Smooth muscle cell of the brain vasculature (primary cell): ENCODE measurements around the gene EXOC3L4.

Experiments used
- DNase-seq: peaks from one replicate; pipeline ENCODE4 v3.0.0-alpha.2; 2012; ENCODE audit warnings: low read depth, low spot score

EXOC3L4 gene

DNA sequence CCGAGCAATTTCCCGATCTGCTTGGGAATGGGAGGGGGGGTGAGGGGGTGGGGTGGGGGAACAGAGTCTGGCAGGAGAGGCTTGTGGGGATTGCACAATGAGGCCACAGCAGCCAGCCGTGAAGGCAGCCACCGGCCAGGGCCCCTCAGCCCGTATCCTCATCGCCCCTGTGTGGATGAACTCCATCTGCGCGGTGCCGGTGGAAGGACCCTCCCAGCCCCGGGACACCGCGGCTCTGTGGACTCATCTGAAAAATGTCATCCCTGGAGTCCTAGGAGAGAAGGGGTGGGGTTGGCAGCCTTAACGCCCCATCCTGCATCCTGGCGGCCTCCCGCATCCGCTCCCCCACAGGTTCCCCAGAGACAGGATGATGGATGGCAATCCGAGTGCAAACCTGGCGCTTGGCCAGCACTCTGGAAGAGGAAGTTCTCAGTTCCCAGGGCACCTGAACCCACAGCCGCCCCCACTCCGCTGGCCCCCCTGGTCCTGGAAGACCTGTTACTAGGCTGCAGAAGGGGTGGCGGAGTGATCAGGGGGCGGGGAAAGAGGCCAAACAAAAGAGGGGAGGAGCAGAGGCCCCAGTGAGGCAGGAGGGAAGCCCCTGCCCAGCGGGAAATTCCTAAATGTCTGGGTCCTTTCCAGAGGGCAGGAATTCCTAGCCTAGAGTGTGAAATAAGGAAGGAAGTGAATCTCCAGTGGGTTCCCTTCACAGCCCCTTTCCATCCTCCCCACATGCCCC lies 27.5 kb downstream of the EXOC3L4 start:
- DNase-seq: no peak

DNA sequence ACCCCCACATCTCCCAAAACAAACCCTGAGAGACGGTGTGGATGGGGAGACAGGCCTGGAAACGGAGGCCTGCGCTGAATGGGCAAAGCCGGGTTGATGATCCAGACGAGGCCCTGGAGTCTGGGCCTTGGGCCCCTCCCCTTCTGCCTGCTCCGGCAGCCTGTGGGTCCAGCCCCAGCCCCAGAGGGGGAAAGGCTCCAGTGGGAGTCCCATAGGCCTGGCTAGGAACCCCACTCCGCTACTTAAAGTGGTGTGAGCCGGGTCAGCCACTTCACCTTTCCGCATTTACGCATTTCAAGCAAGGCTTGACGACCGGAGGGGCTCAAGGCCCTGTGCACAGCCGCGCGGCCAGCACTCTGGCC lies 28.0 kb downstream of the EXOC3L4 start:
- no peak for DNase-seq

DNA sequence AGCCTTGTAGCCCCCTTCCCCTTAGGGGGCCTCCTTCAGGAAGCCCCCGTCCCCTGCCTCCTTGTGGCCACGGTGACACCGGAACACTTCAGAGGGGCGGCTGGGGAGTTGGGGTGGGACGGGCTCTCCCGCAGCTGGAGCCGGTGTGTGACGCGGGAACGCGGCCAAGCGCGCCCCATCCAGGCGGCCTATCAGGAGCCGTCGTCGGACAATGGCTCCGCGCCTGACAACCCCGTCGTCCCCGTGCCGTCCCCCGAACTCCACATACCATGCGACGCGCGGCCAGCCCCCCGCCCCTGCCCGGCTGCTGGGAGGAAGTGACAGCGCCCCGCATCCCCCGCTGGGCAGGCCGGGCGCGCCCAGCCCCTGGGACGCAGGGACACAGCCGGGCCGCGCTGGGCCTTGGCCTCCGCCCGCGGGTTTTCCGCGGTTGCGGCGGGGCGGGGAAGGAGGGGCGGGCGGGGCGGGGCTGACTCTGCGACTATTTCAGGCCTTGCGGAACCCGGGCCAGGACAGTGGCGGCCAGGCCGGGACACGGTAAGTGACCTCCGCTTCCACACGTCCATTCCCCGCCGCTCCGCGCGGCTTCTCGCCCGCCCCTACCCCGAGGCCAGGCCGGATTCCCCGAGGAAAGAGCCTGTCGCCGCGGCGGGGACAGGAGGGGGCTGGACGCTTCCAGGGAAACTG lies 28.6 kb downstream of the EXOC3L4 start, which contains the start of gene TNFAIP2:
TSS of gene TNFAIP2 (plus strand) at position 515 of the 687 bp plus-strand sequence. CDS start 2,997 bp downstream, outside the sequence.
- no peak for DNase-seq

DNA sequence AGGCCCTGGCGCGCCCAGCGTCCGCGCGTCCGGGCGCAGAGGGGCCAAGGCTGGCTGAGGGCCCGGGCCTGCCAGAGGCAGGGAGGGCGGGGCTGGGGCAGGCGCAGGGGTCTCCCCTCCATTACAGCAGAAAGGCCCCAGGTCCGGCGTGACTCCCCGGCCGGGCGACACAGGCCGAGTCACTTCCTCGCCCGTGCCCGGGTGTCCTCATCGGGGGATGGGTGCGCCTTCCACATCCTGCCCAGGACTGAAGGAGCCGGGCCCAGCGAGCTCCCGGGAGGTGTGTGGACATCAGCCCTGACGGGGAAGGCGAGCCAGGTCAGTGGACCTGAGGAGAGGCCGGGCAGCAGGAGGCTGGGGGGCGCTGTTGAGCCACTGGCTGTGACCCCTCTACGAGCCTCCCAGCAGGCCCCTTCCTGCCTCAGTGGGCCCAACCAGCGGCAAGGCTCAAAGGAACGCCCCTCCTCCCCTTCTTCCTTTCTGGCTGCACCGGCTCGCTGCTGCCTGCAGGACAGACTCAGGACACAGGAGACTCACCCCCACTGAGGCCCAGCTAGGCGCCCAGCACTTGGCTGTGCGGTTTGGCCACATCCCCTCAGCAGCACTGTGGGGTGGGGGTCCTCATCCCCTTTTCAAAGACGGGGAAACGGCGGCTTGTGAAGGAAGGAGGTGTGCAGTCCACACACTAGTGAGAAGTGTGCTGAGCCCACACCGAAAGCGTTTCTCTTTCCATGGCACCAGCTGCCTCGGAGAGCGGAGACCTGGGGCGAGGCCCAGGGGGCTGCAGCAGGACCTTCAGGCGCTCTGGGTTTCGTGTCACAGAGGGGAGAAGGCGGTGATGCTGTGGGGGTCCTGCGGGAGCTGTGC lies 29.3 kb downstream of the EXOC3L4 start:
- DNase-seq: no peak

DNA sequence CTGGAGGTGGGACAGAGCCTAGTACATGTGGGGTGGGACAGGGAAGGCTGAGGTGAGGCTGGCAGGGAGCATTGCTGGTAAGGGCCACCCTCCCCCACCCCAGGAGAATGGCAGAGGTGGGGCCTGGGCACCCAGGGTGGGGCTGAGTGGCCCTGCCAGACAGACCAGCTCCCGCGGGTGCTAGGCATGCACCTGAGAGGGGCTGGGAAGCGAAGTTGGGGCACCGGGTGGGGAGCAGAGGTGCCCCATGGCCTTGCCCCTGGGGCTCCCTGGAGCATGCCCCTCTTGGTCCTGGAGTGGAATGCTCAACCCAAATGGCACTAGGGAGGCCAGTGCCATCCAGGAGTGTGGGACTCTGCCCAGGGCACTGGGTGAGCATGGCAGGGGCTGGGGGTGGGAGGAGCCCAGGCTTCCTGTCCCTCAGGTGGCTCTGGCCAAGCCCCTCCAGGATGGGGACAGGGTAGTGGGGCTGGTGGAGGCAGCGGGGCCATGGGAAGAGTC lies 30.0 kb downstream of the EXOC3L4 start:
- no peak for DNase-seq

DNA sequence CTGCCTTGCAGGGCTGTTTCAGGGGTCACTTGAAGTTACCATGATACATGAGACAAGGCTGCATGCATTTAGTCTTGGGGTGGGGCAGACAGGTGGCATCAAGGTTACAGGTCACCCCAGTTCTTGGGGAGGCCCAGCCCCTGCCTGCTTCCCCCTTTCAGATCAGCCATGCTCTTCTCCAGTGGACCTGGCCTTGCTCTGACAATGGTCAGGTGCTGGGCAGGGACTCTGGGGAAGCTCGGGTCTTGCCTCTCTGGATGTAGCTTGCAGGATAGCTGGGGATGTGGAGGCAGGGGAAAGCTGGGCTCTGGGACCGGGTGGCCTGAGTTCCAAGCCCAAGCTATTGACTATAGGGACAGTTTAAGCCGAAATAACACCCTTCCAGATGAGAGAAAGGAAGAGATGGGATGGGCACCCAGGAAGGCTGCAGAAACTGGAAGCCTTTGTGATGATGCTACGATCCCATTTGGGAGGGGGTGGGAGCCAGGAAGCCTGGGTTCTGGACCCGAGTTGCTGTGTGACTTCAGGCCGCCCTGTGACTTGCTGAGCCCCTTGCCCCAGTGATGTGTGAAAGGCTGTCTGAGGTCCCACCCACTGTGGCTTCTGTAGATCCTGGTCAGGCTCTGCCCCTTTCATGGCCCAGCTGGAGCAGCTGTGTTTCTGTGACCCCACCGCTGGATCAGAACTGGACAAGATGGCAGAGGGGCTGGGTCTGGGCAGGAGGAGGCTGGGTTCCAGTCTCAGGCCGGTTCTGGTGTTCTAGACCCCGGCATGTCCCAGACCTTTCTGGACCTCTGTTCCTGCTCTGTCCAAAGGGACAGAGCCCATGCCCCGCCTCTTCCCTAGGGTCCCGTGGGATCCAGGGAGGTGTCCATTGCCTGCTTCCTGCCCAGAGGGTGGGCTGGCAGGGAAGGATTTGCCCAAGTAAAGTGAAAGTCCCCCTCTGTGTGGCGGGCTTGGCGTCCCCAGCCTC lies 30.9 kb downstream of the EXOC3L4 start:
- DNase-seq: no peak

DNA sequence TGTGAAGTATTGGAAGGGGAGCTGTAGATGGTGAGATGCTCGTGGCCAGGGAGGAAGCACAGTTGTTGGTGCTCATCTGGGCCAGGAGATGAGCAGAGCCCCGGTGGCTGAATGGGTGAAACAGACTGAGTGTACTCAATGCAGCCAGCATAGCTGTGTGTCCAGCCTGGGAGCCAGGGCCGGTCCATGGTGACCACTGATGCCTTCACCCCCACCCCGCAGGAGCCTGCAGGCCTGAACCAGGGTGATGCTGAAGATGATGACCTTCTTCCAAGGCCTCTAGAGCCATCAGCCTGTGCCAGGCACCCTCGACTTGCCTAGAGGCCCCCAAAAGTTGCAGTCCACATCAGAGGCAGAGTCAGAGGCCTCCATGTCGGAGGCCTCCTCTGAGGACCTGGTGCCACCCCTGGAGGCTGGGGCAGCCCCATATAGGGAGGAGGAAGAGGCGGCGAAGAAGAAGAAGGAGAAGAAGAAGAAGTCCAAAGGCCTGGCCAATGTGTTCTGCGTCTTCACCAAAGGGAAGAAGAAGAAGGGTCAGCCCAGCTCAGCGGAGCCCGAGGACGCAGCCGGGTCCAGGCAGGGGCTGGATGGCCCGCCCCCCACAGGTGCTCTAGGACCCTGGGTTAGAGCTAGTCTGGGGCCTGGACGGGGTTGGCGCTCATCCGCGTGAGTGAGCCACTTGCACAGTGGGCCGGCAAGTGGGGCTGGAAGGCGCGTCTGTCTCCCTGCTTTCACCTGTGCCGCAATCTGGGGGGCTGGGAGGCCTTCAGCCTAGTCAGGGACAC lies 31.8 kb downstream of the EXOC3L4 start:
- DNase-seq: no peak

DNA sequence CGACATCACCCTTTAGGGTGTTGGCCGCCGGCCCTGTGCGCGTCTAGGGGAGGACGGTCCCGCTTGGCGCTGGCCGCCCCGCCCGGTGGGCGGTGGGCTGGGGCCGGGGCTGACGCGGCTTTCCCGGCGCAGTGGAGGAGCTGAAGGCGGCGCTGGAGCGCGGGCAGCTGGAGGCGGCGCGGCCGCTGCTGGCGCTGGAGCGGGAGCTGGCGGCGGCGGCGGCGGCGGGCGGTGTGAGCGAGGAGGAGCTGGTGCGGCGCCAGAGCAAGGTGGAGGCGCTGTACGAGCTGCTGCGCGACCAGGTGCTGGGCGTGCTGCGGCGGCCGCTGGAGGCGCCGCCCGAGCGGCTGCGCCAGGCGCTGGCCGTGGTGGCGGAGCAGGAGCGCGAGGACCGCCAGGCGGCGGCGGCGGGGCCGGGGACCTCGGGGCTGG lies 32.4 kb downstream of the EXOC3L4 start:
- DNase-seq: no peak

DNA sequence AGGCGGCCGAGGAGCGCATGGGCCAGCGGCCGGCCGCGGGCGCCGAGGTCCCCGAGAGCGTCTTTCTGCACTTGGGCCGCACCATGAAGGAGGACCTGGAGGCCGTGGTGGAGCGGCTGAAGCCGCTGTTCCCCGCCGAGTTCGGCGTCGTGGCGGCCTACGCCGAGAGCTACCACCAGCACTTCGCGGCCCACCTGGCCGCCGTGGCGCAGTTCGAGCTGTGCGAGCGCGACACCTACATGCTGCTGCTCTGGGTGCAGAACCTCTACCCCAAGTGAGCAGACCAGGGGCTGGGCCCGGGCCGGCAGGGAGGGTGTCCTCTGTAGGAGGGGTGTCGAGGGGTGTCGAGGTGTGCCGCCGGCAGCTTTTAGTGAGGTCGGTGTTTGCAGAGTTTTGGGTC lies 32.8 kb downstream of the EXOC3L4 start:
- no peak for DNase-seq

DNA sequence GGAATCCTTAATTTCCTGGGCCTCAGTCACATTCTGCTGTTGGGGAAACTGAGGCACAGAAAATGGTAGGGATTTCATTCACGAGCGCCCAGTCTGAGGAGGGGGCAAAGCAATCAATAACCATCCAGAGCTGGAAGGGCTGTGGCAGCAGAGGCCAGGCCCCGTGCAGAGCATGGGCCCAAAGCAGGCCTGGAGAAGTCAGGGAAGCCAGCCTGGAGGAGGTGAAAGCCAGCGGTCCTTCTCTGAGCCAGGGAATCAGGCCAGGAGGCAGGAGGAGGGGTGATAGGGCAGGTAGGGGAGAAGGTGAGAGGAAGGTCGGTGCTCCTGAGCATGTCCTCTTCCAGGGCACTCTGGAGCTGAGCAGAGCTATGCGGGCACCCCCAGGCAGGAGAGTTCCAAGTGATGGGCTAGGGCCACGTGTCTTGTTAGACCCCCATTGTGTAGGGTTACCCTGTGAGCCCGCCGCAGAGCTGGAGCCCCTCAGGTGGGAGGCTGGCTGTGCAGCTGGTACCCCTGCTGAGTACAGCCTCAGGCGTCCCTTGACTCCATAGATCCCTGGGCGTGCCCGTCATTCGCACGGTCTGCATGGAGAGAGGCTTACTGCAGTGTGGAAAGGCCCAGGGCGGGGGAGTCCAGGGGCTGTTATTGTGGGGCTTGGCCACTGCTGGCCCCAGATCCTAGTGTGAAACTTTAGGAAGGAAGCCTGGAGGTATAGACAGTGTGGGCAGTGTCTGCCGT lies 33.5 kb downstream of the EXOC3L4 start:
- no peak for DNase-seq

DNA sequence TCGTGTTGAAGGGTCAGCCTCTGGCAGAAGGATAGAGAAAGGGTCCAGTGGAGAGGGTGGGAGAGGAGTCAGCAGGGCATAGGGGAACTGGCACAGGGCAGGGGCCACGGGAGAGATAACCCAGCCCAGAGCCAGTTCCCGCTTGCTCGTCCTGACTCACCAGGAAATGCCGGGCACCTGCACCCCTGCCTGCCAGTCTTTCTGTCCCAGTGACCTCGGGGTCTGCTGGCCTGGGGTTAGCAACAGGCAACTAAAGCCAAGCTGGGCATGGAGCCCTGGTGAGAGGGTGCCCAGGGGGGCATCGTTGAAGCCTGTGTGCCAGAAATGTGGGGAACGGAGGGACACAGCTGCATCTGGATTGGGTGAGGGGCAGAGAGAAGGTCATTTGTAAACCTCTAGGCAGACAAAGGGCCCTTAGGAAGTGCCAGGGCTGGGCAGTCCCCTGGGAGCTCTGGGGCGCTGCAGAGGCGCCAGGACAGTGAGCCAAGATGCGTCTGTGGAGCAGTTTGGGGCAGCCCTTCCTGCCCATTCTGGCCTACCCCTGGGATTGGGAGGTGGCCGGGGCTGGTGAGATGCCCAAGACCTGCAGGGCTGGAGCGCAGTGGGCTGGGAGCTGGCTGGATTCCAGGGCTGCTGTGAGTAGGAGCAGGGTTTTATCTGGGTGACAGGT lies 34.2 kb downstream of the EXOC3L4 start:
- no peak for DNase-seq

DNA sequence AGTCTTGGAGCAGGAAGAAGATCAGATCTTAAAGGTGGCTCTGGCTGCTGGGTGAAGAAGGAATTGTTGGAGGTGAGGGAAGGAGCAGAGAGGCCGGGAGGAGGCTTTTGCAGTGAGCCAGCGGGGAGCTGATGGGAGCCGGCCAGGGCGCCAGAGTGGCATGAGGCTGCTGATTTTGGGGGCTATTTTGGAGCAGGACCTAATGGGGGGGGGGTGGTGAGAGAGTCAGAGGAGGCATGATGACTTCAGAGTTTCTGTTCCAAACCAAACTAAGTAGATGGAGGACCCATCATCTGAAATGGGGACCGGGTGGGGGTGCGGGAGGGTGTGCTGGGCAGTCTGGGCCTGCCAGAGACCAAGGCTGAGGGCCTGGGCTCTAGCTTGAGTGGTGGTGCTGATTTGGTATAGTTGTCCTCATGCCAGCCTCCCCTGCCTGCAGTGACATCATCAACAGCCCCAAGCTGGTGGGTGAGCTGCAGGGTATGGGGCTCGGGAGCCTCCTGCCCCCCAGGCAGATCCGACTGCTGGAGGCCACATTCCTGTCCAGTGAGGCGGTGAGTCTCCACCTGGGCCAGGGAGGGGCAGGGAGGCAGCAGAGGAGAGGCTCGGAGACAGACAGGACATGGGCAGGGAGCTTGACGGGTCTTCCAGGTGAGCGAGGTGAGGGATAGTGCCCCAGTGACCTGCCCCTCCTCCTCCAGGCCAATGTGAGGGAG lies 34.9 kb downstream of the EXOC3L4 start:
- DNase-seq: no peak

DNA sequence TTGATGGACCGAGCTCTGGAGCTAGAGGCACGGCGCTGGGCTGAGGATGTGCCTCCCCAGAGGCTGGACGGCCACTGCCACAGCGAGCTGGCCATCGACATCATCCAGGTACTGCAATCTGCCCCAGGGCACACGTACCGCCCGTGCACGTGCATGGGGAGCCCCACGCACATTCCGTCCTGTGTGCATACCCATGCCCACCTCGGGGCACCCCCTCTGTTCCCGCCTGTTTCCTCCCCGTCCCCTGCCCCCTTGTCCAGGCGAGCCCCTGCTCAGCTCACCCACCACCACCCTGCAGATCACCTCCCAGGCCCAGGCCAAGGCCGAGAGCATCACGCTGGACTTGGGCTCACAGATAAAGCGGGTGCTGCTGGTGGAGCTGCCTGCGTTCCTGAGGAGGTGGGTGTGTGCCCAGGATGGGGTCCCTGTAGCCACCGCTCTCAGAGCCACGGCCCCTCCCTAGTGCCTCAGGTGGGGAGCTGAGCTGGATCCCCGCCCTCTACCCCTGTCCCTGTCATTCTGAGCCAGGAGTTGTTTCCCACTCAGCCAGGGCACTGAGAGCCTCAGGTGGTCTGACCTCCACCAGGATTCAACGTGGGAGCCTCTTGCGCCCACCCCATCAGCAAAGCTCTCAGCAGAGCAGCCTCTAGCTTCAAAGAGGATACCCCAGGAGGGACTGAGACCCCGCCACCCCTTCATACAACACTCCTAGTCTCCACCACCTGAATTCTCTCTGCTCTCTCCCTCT lies 35.7 kb downstream of the EXOC3L4 start:
- no peak for DNase-seq

DNA sequence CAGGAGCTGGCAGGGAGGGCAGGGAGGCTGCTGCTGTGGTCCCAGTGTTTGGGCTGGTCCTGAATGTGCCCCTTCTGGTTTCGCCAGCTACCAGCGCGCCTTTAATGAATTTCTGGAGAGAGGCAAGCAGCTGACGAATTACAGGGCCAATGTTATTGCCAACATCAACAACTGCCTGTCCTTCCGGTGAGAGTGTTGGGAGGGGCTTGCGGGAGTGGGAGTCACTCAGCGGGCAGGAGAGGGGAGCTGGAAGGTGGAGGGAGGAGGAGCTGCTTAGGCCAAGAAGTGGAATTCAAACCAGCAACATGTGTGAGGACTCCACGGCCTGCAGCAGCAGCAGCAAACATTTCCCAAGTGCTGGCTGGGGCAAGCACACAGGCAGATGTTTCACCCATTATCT lies 36.4 kb downstream of the EXOC3L4 start:
- DNase-seq: peak; percentile 51

DNA sequence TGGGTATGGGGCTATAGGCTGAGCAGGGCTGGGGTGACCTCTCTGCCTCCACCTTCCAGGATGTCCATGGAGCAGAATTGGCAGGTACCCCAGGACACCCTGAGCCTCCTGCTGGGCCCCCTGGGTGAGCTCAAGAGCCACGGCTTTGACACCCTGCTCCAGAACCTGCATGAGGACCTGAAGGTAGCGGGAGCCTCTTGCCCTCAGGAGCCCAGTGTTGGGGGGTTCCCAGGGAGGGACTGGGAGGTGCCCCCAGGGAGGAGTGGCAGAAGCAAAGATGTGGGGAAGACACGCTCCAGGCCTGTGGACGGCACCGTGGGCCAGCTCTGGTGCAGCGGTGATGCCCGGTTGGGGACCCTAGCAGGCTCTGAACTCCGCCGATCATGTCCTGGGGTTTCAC lies 37.1 kb downstream of the EXOC3L4 start:
- no peak for DNase-seq

DNA sequence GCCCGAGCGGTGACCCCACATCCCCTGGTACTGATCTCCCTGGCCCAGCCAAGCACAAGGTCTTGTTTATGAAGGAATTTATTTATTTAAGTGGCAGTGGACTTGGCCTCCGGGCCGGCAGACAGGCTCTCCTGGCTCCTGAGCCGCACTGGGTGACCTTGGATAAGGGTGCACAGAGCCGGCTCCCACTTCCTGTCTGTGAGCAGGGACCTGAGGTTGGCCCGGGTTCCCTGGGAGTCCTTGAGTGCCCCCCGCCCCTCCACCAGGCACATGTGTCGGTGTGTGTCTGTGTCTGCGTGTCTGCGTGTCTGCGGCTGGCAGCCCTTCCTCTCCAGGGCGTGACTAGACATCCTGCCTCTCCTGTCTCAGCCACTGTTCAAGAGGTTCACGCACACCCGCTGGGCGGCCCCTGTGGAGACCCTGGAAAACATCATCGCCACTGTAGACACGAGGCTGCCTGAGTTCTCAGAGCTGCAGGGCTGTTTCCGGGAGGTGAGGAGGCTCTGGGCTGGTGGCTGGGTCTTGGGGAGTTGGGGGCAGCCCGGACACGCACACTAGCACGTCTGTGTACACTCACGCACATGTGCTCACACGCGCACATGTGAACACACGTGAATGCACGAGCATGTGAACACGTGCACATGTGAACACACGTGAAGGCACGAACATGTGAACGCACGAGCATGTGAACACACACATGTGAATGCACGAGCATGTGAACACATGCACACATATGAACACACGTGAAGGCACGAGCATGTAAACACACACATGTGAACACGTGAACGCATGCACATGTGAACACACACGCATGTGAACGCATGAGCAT lies 38.1 kb downstream of the EXOC3L4 start:
- DNase-seq: peak; percentile 55
